HEK293 (cell line): ENCODE results near the gene CCDC102B.

ENCODE experiments used
- CTCF ChIA-PET: fragments of 350-600 bp; formaldehyde crosslinking; extraction: SDS; loops from one replicate; lab custom pipeline; 2021; ENCODE audit warnings: antibody characterized with exemption; lab: Yijun Ruan, JAX
- POLR2A ChIA-PET: fragments of 300-600 bp; formaldehyde crosslinking; extraction: SDS; loops from one replicate; lab custom pipeline; 2020; ENCODE audit warnings: antibody characterized with exemption, inconsistent platforms; lab: Yijun Ruan, JAX
- H3K27ac ChIP-seq: fragments of 200-500 bp; sonication (Bioruptor generic); 2 replicates; pipeline ENCODE4 v1.5.1; 2014; ENCODE audit warnings: low read depth, low read length, control low read depth, inconsistent platforms; ENCODE audit errors: extremely low read depth
- H3K36me3 ChIP-seq, 2 experiments: fragments of 200-500 bp in 1 of 2; sonication (Bioruptor generic) in 1 of 2; 1 replicate in 1 of 2; 2 replicates in 1 of 2; pipeline ENCODE4 v1.5.1; 2014 to 2017; ENCODE audit warnings: inconsistent platforms in 2 of 2, low read length in 2 of 2; ENCODE audit not compliant: control insufficient read depth in 2 of 2, insufficient read depth in 1 of 2
- H3K4me1 ChIP-seq: fragments of 200-500 bp; sonication (Bioruptor generic); 2 replicates; pipeline ENCODE4 v1.5.1; 2014; ENCODE audit warnings: mild to moderate bottlenecking, low read length, inconsistent platforms; ENCODE audit not compliant: control insufficient read depth, insufficient read depth
- H3K4me3 ChIP-seq: 2 replicates; pipeline ENCODE4 v1.5.1; 2011; ENCODE audit warnings: low read depth, mild to moderate bottlenecking, control low read depth, low read length, moderate library complexity
- H3K9me3 ChIP-seq: fragments of 200-500 bp; sonication (Bioruptor generic); 2 replicates; pipeline ENCODE4 v1.5.1; 2014; ENCODE audit warnings: low read depth, low read length, inconsistent platforms; ENCODE audit not compliant: control insufficient read depth, insufficient read depth
- GFI1B ChIP-seq: fragments of 450-650 bp; formaldehyde crosslinking; IDR thresholded peaks from 2 replicates; pipeline ENCODE4 v1.5.1; 2016; ENCODE audit warnings: missing biosample characterization, missing genetic modification characterization
- PRDM10 ChIP-seq: fragments of 450-650 bp; formaldehyde crosslinking; IDR thresholded peaks from 2 replicates; pipeline ENCODE4 v1.5.1; 2016; ENCODE audit warnings: missing biosample characterization, missing genetic modification characterization
- PRDM4 ChIP-seq: fragments of 450-650 bp; formaldehyde crosslinking; IDR thresholded peaks from 2 replicates; pipeline ENCODE4 v1.5.1; 2017; ENCODE audit warnings: missing biosample characterization, missing genetic modification characterization
- REPIN1 ChIP-seq: fragments of 450-650 bp; formaldehyde crosslinking; IDR thresholded peaks from 2 replicates; pipeline ENCODE4 v1.5.1; 2017; ENCODE audit warnings: missing biosample characterization, missing genetic modification characterization, low read depth
- SETDB1 ChIP-seq: IDR thresholded peaks from one replicate; pipeline ENCODE4 v1.6.1; 2017; ENCODE audit warnings: mild to moderate bottlenecking, low read length, moderate library complexity, mixed read lengths; ENCODE audit not compliant: insufficient read length
- YY2 ChIP-seq: fragments of 450-650 bp; formaldehyde crosslinking; IDR thresholded peaks from 2 replicates; pipeline ENCODE4 v1.5.1; 2016; ENCODE audit warnings: missing biosample characterization, missing genetic modification characterization
- ZNF112 ChIP-seq: fragments of 450-650 bp; formaldehyde crosslinking; IDR thresholded peaks from 2 replicates; pipeline ENCODE4 v1.5.0; 2017; ENCODE audit warnings: missing biosample characterization, missing genetic modification characterization
- ZNF121 ChIP-seq: fragments of 450-650 bp; formaldehyde crosslinking; IDR thresholded peaks from 2 replicates; pipeline ENCODE4 v1.5.1; 2016; ENCODE audit warnings: missing biosample characterization, missing genetic modification characterization
- ZNF132 ChIP-seq: fragments of 450-650 bp; formaldehyde crosslinking; IDR thresholded peaks from 2 replicates; pipeline ENCODE4 v1.5.1; 2017; ENCODE audit warnings: missing biosample characterization, missing genetic modification characterization, borderline replicate concordance
- ZNF146 ChIP-seq: fragments of 450-650 bp; formaldehyde crosslinking; IDR thresholded peaks from 2 replicates; pipeline ENCODE4 v1.5.1; 2016; ENCODE audit warnings: missing biosample characterization, missing genetic modification characterization
- ZNF157 ChIP-seq: fragments of 450-650 bp; formaldehyde crosslinking; IDR thresholded peaks from 2 replicates; pipeline ENCODE4 v1.5.1; 2016; ENCODE audit warnings: missing biosample characterization, missing genetic modification characterization
- ZNF302 ChIP-seq: fragments of 450-650 bp; formaldehyde crosslinking; IDR thresholded peaks from 2 replicates; pipeline ENCODE4 v1.5.1; 2016; ENCODE audit warnings: missing biosample characterization, missing genetic modification characterization, low read depth
- ZNF426 ChIP-seq: fragments of 450-650 bp; formaldehyde crosslinking; IDR thresholded peaks from 2 replicates; pipeline ENCODE4 v1.5.1; 2017; ENCODE audit warnings: missing biosample characterization, missing genetic modification characterization, mild to moderate bottlenecking, inconsistent platforms, moderate library complexity
- ZNF585B ChIP-seq: fragments of 450-650 bp; formaldehyde crosslinking; IDR thresholded peaks from 2 replicates; pipeline ENCODE4 v1.5.1; 2016; ENCODE audit warnings: missing biosample characterization, missing genetic modification characterization
- ZNF600 ChIP-seq: fragments of 450-650 bp; formaldehyde crosslinking; IDR thresholded peaks from 2 replicates; pipeline ENCODE4 v1.5.1; 2016; ENCODE audit warnings: missing biosample characterization, missing genetic modification characterization
- ZNF623 ChIP-seq: fragments of 450-650 bp; formaldehyde crosslinking; IDR thresholded peaks from 2 replicates; pipeline ENCODE4 v1.5.1; 2016; ENCODE audit warnings: missing biosample characterization, missing genetic modification characterization
- ZNF677 ChIP-seq: fragments of 450-650 bp; IDR thresholded peaks from 2 replicates; pipeline ENCODE4 v1.5.0; 2018; ENCODE audit warnings: missing biosample characterization, mild to moderate bottlenecking, missing genetic modification characterization, moderate library complexity
- ZNF701 ChIP-seq: fragments of 450-650 bp; formaldehyde crosslinking; IDR thresholded peaks from 2 replicates; pipeline ENCODE4 v1.5.1; 2016; ENCODE audit warnings: missing biosample characterization, missing genetic modification characterization
- ZNF837 ChIP-seq: fragments of 450-650 bp; formaldehyde crosslinking; IDR thresholded peaks from 2 replicates; pipeline ENCODE4 v1.5.1; 2016; ENCODE audit warnings: missing biosample characterization, missing genetic modification characterization
- ZXDB ChIP-seq: fragments of 450-650 bp; formaldehyde crosslinking; IDR thresholded peaks from 2 replicates; pipeline ENCODE4 v1.5.1; 2016; ENCODE audit warnings: missing biosample characterization, missing genetic modification characterization
- TF ChIP-seq, protein P1 (sequence below): fragments of 450-650 bp; formaldehyde crosslinking; IDR thresholded peaks from 2 replicates; pipeline ENCODE4 v1.5.1; 2016; ENCODE audit warnings: missing biosample characterization, missing genetic modification characterization
- TF ChIP-seq, protein P2 (sequence below): fragments of 450-650 bp; formaldehyde crosslinking; IDR thresholded peaks from 2 replicates; pipeline ENCODE4 v1.5.1; 2016; ENCODE audit warnings: missing biosample characterization, missing genetic modification characterization
- TF ChIP-seq, protein P3 (sequence below): fragments of 450-650 bp; formaldehyde crosslinking; IDR thresholded peaks from 2 replicates; pipeline ENCODE4 v1.5.1; 2017; ENCODE audit warnings: missing biosample characterization, missing genetic modification characterization
- TF ChIP-seq, protein P4 (sequence below): fragments of 450-650 bp; formaldehyde crosslinking; IDR thresholded peaks from 2 replicates; pipeline ENCODE4 v1.5.1; 2016; ENCODE audit warnings: missing biosample characterization, missing genetic modification characterization

CCDC102B gene

GRCh38 chr18:68995675-68996074 is 197.8 kb downstream of the CCDC102B start (continued):
- TF ChIP-seq PRDM10 = no peak
- no peak for TF ChIP-seq YY2 (tag by site-specific recombination)
- TF ChIP-seq ZNF302 (tag by site-specific recombination) = no peak
- TF ChIP-seq ZXDB (tag by site-specific recombination) = no peak
- no peak for TF ChIP-seq ZNF426 (tag by site-specific recombination)
- TF ChIP-seq ZNF146 = no peak
- no peak for TF ChIP-seq ZNF112 (tag by site-specific recombination)
- TF ChIP-seq REPIN1 (tag by site-specific recombination) = no peak
- TF ChIP-seq GFI1B = no peak
- TF ChIP-seq ZNF600 = no peak

DNA sequence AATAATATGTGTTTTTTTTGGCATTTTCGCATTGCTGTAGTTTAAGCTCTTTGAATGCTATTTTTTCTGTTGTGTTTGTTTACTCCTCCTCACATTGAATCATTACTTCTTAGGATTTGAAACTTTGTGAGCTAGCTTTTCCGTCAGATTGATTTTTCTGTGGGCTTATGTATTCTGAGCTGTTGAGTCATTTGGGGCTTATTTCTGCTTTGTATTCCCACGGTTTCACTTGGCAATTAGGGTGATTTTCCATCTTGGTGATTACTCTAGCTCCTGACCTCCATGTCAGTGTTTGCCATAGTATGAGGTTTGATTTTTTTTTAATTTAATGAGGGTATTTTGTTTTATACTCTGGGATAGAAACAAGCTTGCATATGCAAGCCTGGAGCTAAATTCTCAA is 200.0 kb downstream of the CCDC102B start:
- TF ChIP-seq PRDM4 = no peak
- TF ChIP-seq, protein P1, sequence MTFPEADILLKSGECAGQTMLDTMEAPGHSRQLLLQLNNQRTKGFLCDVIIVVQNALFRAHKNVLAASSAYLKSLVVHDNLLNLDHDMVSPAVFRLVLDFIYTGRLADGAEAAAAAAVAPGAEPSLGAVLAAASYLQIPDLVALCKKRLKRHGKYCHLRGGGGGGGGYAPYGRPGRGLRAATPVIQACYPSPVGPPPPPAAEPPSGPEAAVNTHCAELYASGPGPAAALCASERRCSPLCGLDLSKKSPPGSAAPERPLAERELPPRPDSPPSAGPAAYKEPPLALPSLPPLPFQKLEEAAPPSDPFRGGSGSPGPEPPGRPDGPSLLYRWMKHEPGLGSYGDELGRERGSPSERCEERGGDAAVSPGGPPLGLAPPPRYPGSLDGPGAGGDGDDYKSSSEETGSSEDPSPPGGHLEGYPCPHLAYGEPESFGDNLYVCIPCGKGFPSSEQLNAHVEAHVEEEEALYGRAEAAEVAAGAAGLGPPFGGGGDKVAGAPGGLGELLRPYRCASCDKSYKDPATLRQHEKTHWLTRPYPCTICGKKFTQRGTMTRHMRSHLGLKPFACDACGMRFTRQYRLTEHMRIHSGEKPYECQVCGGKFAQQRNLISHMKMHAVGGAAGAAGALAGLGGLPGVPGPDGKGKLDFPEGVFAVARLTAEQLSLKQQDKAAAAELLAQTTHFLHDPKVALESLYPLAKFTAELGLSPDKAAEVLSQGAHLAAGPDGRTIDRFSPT (tag by site-specific recombination) = no peak
- TF ChIP-seq ZNF623 (tag by site-specific recombination) = no peak
- TF ChIP-seq, protein P2, sequence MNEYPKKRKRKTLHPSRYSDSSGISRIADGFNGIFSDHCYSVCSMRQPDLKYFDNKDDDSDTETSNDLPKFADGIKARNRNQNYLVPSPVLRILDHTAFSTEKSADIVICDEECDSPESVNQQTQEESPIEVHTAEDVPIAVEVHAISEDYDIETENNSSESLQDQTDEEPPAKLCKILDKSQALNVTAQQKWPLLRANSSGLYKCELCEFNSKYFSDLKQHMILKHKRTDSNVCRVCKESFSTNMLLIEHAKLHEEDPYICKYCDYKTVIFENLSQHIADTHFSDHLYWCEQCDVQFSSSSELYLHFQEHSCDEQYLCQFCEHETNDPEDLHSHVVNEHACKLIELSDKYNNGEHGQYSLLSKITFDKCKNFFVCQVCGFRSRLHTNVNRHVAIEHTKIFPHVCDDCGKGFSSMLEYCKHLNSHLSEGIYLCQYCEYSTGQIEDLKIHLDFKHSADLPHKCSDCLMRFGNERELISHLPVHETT = no peak
- no peak for TF ChIP-seq ZNF677
- TF ChIP-seq ZNF837 (tag by site-specific recombination) = no peak
- no peak for TF ChIP-seq ZNF121
- no peak for TF ChIP-seq SETDB1
- TF ChIP-seq ZNF585B (tag by site-specific recombination) = no peak
- TF ChIP-seq ZNF157 (tag by site-specific recombination) = no peak
- TF ChIP-seq ZNF701 (tag by site-specific recombination) = no peak
- TF ChIP-seq ZNF132 (tag by site-specific recombination) = no peak
- TF ChIP-seq, protein P3, sequence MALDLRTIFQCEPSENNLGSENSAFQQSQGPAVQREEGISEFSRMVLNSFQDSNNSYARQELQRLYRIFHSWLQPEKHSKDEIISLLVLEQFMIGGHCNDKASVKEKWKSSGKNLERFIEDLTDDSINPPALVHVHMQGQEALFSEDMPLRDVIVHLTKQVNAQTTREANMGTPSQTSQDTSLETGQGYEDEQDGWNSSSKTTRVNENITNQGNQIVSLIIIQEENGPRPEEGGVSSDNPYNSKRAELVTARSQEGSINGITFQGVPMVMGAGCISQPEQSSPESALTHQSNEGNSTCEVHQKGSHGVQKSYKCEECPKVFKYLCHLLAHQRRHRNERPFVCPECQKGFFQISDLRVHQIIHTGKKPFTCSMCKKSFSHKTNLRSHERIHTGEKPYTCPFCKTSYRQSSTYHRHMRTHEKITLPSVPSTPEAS = no peak
- TF ChIP-seq, protein P4, sequence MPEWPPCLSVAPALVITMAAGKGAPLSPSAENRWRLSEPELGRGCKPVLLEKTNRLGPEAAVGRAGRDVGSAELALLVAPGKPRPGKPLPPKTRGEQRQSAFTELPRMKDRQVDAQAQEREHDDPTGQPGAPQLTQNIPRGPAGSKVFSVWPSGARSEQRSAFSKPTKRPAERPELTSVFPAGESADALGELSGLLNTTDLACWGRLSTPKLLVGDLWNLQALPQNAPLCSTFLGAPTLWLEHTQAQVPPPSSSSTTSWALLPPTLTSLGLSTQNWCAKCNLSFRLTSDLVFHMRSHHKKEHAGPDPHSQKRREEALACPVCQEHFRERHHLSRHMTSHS (tag by site-specific recombination) = no peak
- H3K4me3 ChIP-seq = no peak overlapping the region
- no peak overlapping the region for H3K27ac ChIP-seq
- no peaks in the 10 kb centered on the region for H3K9me3 ChIP-seq
- no peaks in the 10 kb centered on the region for H3K36me3 ChIP-seq
- POLR2A ChIA-PET = no interaction called here
- no peaks in the 10 kb centered on the region for H3K4me1 ChIP-seq
- CTCF ChIA-PET = no interaction called here
